ENCODE results near the gene GIPC1.
A peak's percentile ranks its signal among the peaks of the same experiment; 100 is the strongest.

The GIPC1 gene

GRCh38 chr19:14432791-14433553 lies 63.0 kb downstream of the GIPC1 start, which contains the start of gene PKN1:
TSS of gene PKN1 (plus strand) at chr19:14433306. CDS start at chr19:14433522, 216 bp downstream.
- TF ChIP-seq MAX (IDR thresholded peaks at IDR 0.05; ENCODE audit: low read depth, low read length) (no peak), POLR2A (IDR thresholded peaks at IDR 0.05; ENCODE audit: extremely low read depth, insufficient read length) (no peak), CTCF (IDR thresholded peaks at IDR 0.05; ENCODE audit: low read depth, low read length) (no peak), MYC (IDR thresholded peaks at IDR 0.05; ENCODE audit: low read depth, low read length) (no peak)
- DNase-seq (ENCODE audit: low read depth) = peak; percentile 51
- peak within 1 kb of the TSS; percentile 38 for H3K4me3 ChIP-seq (ENCODE audit: low read depth, low read length)

GRCh38 chr19:14430712-14431111 lies 65.2 kb downstream of the GIPC1 start:
- H3K4me3 ChIP-seq (ENCODE audit: low read depth, low read length) = no peak overlapping the region
- no peak for TF ChIP-seq MYC (IDR thresholded peaks at IDR 0.05; ENCODE audit: low read depth, low read length)
- TF ChIP-seq POLR2A (IDR thresholded peaks at IDR 0.05; ENCODE audit: extremely low read depth, insufficient read length) = no peak
- no peak for TF ChIP-seq MAX (IDR thresholded peaks at IDR 0.05; ENCODE audit: low read depth, low read length)
- TF ChIP-seq CTCF (IDR thresholded peaks at IDR 0.05; ENCODE audit: low read depth, low read length) = no peak
- DNase-seq (ENCODE audit: low read depth) = no peak

GRCh38 chr19:14428882-14429416 lies 67.0 kb downstream of the GIPC1 start:
- DNase-seq (ENCODE audit: low read depth) = no peak
- TF ChIP-seq CTCF (IDR thresholded peaks at IDR 0.05; ENCODE audit: low read depth, low read length) (no peak), POLR2A (IDR thresholded peaks at IDR 0.05; ENCODE audit: extremely low read depth, insufficient read length) (no peak), MAX (IDR thresholded peaks at IDR 0.05; ENCODE audit: low read depth, low read length) (no peak), MYC (IDR thresholded peaks at IDR 0.05; ENCODE audit: low read depth, low read length) (no peak)

More at GRCh38 chr19:14428882-14429416, 67.0 kb downstream of the GIPC1 start:
- no peak overlapping the region for H3K4me3 ChIP-seq (ENCODE audit: low read depth, low read length)

All from NB4 (cell line).